ENCODE results near the gene GLO1. TPM values are rescaled to one million over a fixed set of nuclear protein-coding genes. Genes with fewer than 3 reads are reported as not detected.

Gene GLO1
- total and polyA plus RNA-seq, 2 experiments from 2014 or later: 273 TPM

GRCh38 chr6:38705924-38706323, 3.0 kb upstream of the GLO1 start (continued):
- no peak for TF ChIP-seq EZH2phosphoT487 (IDR thresholded peaks at IDR 0.05; ENCODE audit: unreplicated experiment)
- TF ChIP-seq ZNF462 (CRISPR knock-in tag; IDR thresholded peaks at IDR 0.05): no peak
- no peak for TF ChIP-seq ZNF331 (CRISPR knock-in tag; IDR thresholded peaks at IDR 0.05; ENCODE audit: low read depth)

GRCh38 chr6:38703949-38704590, 1.1 kb upstream of the GLO1 start:
- Histone ChIP-seq H3K4me3 (no peak overlapping the region), H3K27ac (ENCODE audit: low read depth) (no peak overlapping the region), H3K27me3 (ENCODE audit: insufficient read depth) (no peaks in the 10 kb centered on the region), H3K36me3 (ENCODE audit: insufficient read depth) (no peaks in the 10 kb centered on the region), H3F3A (replicated peaks; ENCODE audit: low read depth) (no peaks in the 10 kb centered on the region), H3K4me1 (ENCODE audit: insufficient read depth) (no peaks in the 10 kb centered on the region), H3K4me2 (no peak overlapping the region), H2AFZ (0 out of 2 replicates have a peak overlapping the region, but pooled peaks have one; percentile 12), H4K20me1 (replicated peaks; ENCODE audit: insufficient read depth) (peaks cover 16% of the 10 kb centered on the region), H3K79me2 (replicated peaks; ENCODE audit: insufficient read depth) (peaks cover 36% of the 10 kb centered on the region), H3K9me2 (ENCODE audit: insufficient read depth) (no peaks in the 10 kb centered on the region)
- ATAC-seq (no peak), DNase-seq (ENCODE audit: low spot score) (no peak)
- Mint-ChIP-seq H3K4me1 (peaks cover 2% of the 10 kb centered on the region; the same call in 1 of the 3 replicates), H3K27ac (no peak overlapping the region), H3K4me3 (no peak overlapping the region), H3K9me3 (peaks cover 11% of the 10 kb centered on the region), H3K36me3 (ENCODE audit: low read depth) (peaks cover 30% of the 10 kb centered on the region), H3K27me3 (ENCODE audit: insufficient read depth, low read depth, poor library complexity) (peaks cover 13% of the 10 kb centered on the region)
- TF ChIP-seq ZNF114 (CRISPR knock-in tag; IDR thresholded peaks at IDR 0.05) (no peak), ETS1 (IDR thresholded peaks at IDR 0.05) (no peak), JUNB (IDR thresholded peaks at IDR 0.05; ENCODE audit: unreplicated experiment) (no peak), CREB1 (CRISPR knock-in tag; IDR thresholded peaks at IDR 0.05; ENCODE audit: low read depth) (no peak), NANOG (IDR thresholded peaks at IDR 0.05; ENCODE audit: borderline replicate concordance) (no peak), REST (IDR thresholded peaks at IDR 0.05; ENCODE audit: unreplicated experiment) (no peak), EZH2 (IDR thresholded peaks at IDR 0.05; ENCODE audit: low read depth, unreplicated experiment) (no peak), EZH2phosphoT487 (IDR thresholded peaks at IDR 0.05; ENCODE audit: unreplicated experiment) (no peak), ZNF331 (CRISPR knock-in tag; IDR thresholded peaks at IDR 0.05; ENCODE audit: low read depth) (no peak), STAT1 (IDR thresholded peaks at IDR 0.05; ENCODE audit: unreplicated experiment) (no peak)

Measured in GM23338 (cell line).